Epithelial cell of proximal tubule (primary cell): Measurements from ENCODE around the gene ELL3. TPM values are rescaled to one million over a fixed set of nuclear protein-coding genes. Genes with fewer than 3 reads are reported as not detected.

Experiments
- DNase-seq: peaks from one replicate; pipeline ENCODE4 v3.0.0-alpha.2; 2011; ENCODE audit warnings: low read depth
- H3K4me3 ChIP-seq: 2 replicates; pipeline ENCODE4 v1.5.1; 2011; ENCODE audit warnings: low read depth, mild to moderate bottlenecking, low read length
- CTCF ChIP-seq: conservative IDR thresholded peaks from 2 replicates; pipeline ENCODE4 v1.5.1; 2012; ENCODE audit warnings: low read depth, mild to moderate bottlenecking, low read length
- total RNA-seq: library from RNA; depleted of rRNA; stranded (reverse); fragments of >200 nt; gene quantifications from 2 replicates; pipeline ENCODE4 v1.2.3, GENCODE V29; 2015

Gene ELL3
- total RNA-seq, 1 donor from 2014 or later = 5.1 TPM

- no peak overlapping the region for H3K4me3 ChIP-seq
- no peak for DNase-seq
- TF ChIP-seq CTCF = no peak
These were observed 18.4 kb upstream of the ELL3 start for GRCh38 chr15:43795197-43795596.

GRCh38 chr15:43794269-43795037, 17.7 kb upstream of the ELL3 start:
- no peak for DNase-seq
- no peak for TF ChIP-seq CTCF
- no peak overlapping the region for H3K4me3 ChIP-seq

DNA sequence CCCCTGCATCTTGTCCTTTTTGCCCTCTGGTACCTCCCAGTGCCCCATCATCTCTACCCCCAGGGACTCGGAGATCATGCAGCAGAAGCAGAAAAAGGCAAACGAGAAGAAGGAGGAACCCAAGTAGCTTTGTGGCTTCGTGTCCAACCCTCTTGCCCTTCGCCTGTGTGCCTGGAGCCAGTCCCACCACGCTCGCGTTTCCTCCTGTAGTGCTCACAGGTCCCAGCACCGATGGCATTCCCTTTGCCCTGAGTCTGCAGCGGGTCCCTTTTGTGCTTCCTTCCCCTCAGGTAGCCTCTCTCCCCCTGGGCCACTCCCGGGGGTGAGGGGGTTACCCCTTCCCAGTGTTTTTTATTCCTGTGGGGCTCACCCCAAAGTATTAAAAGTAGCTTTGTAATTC, 16.9 kb upstream of the ELL3 start:
- no peak for TF ChIP-seq CTCF

GRCh38 chr15:43792761-43793476, 16.2 kb upstream of the ELL3 start:
- TF ChIP-seq CTCF = peak; percentile 20
- peak overlapping the region; percentile 100 for H3K4me3 ChIP-seq
- DNase-seq = no peak

More for the DNA sequence above, 16.9 kb upstream of the ELL3 start:
- H3K4me3 ChIP-seq = peak overlapping the region; percentile 100
- no peak for DNase-seq

DNA sequence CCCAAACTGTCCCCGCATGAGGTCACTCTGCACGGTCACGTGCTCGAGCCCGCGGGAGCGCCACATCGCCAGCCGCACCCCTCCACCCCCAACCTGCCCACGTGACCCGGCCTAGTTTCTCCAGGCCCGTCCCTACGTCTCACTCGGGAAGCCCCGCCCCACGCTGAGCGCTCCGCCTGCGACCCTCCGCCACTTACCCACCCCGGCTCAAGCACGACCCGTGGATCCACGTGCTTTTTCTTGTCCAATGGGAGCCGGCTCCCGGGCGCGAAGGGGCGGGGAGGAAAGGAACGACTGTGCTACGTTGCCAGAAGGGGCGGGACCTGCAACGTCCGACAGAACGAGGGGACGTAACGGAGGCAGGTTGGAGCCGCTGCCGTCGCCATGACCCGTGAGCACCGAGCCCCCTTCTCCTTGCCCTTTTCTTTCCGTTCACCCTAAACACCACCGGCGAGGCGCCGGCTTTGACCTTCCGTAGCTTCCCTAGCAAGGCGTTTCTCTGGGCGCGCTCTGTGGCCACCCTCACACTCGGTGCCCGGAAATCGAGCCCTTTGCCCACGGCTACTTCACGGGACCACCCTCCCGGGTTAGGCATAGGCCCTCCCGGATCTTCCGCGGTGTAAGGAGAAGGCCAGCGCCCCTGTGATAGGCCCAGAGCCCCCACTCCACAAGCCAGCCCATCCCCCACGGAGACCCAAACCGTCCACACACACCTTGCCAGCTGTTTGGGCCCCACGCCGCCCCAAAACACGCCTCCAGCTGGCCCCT, 15.4 kb upstream of the ELL3 start, which contains the start of gene SERF2:
Gene SERF2 (plus strand): TSS at position 328 of the 768 bp plus-strand sequence. CDS start 57 bp downstream, at position 385.
- peak within 1 kb of the TSS; percentile 100 for H3K4me3 ChIP-seq
- DNase-seq = peak; percentile 72
- no peak for TF ChIP-seq CTCF

GRCh38 chr15:43789409-43789808, 12.6 kb upstream of the ELL3 start:
- no peak overlapping the region for H3K4me3 ChIP-seq
- no peak for DNase-seq
- TF ChIP-seq CTCF = no peak
